Measurements from ENCODE around the gene STK11IP.

Gene STK11IP

DNA sequence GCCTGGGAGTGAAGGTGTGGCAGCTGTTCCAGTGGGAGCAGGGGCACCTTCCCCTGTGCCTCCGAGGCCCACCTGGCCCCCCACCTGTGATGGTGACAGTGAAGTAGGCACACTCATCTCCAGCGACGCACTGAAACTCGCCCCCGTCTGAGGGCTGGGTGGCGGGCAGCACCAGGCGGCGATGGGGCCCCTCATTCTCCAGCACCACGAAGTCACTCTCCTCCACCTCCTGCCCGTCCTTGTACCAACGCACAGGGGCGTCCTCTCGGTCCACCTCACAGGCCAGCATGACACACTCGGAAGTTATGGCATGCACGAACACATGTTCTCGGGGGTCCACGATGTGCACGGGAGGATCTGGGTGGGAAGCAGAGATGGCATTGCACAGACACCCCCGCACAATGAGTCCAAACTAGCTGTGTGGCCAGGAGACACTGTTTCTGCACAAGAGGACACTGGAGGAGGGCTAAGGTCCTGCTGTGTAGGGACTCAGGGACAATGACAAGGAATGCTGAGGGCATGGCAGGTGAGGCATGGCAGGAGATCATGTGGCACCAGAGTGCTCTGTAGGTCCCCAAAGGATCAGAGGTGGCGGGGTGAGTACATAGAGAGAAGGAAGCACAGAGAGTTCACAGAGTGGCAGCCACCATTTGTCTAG lies 34.3 kb upstream of the STK11IP start:
- no peak for DNase-seq (ENCODE audit: low read depth in 2 of 2)

GRCh38 chr2:219565130-219566080 lies 32.3 kb upstream of the STK11IP start:
- DNase-seq (ENCODE audit: low read depth in 2 of 2) = no peak

DNA sequence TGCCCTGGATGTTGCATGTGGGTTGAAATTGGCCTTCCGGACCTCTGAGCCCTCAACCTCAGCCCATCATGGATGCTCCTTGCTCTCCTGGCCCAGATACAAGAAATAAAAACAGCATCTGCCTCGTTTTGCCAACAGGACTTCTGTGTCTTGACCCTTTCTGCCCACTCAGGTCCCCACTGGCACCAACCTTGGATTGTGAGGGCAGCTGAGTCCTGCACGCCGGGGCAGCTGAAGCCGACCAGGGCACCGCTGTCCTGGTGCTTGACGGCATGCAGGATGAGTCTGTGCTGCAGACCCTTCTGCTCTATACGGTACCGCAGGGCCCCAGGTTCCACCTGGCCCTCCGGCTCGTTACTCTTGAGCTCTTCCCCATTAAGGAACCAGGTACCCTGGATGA lies 31.0 kb upstream of the STK11IP start:
- no peak for DNase-seq (ENCODE audit: low read depth in 2 of 2)

- no peak for DNase-seq (ENCODE audit: low read depth in 2 of 2)
Observed at GRCh38 chr2:219567131-219567530, 30.5 kb upstream of the STK11IP start.

GRCh38 chr2:219567791-219568361 lies 29.8 kb upstream of the STK11IP start:
- DNase-seq (ENCODE audit: low read depth in 2 of 2) = no peak

DNA sequence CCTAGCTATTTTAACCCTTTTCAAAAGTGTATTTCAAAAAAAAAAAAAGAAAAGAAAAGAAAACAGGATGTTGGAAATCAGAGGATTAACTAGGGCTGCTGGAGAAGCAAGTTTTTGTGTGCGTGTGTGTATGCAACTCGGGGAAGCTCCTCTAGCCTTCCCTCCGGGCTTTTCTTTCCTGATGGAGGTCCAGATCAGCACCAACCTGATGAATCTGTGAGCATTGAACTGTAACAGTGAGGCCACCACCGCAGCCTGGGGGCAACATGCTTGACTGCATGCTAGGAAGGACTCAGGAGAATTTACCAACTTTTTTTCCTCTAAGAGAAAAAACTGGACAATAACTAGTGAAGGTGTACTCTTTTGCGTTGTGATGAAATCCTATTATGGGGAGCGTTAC lies 28.6 kb upstream of the STK11IP start:
- no peak for DNase-seq (ENCODE audit: low read depth in 2 of 2)

GRCh38 chr2:219569635-219570034 lies 28.0 kb upstream of the STK11IP start:
- DNase-seq (ENCODE audit: low read depth in 2 of 2) = no peak

- DNase-seq (ENCODE audit: low read depth in 2 of 2) = no peak
Observed at GRCh38 chr2:219570194-219570923, 27.3 kb upstream of the STK11IP start.

DNA sequence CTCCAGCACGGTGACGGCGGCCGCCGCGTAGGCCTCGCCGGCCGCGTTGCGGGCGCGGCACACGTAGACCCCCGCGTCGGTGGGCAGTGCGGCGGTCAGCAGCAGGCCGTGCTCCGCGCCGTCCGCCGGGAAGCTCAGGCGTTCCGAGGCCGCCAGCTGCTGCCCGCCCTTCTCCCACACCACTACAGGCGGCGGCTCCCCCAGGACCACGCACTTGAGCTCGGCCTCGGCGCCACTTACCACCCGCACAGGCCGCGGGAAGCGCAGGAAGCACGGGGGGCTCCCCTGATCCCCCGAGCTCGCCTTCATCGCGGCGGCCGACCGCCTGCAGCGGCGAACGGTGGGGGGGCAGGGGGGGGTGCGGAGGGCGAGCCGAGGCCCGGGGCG lies 26.7 kb upstream of the STK11IP start:
- no peak for DNase-seq (ENCODE audit: low read depth in 2 of 2)

GRCh38 chr2:219571311-219572236 lies 26.1 kb upstream of the STK11IP start, which contains the start of gene OBSL1:
TSS of gene OBSL1 (minus strand) at chr2:219571539. CDS start at chr2:219571232, 307 bp downstream.
- DNase-seq (ENCODE audit: low read depth in 2 of 2) = no peak

- no peak for DNase-seq (ENCODE audit: low read depth in 2 of 2)
Observed at GRCh38 chr2:219572237-219573001, 25.2 kb upstream of the STK11IP start, which contains the start of gene INHA. TSS of gene INHA (plus strand) at chr2:219572310. CDS start at chr2:219572375, 65 bp downstream.

DNA sequence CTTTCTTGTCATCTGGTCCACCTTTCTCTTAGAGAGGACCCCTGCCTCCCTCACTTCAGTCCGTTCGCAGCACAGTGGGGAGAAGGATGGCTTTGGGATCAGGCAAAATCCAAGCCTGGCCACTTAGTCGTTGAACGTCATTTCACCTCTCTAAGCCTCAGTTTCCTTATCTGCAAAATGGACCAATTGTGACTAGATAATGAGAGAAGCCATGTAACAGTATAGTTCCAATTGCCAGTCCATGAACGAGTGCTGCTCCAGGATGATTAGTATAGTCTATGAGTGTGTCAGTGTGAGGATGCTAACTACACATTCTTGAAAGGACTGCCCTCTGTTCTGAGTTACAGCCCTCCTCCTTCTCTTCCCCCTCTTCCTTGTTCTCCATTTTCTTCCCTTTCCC lies 24.5 kb upstream of the STK11IP start:
- DNase-seq (ENCODE audit: low read depth in 2 of 2) = no peak

DNA sequence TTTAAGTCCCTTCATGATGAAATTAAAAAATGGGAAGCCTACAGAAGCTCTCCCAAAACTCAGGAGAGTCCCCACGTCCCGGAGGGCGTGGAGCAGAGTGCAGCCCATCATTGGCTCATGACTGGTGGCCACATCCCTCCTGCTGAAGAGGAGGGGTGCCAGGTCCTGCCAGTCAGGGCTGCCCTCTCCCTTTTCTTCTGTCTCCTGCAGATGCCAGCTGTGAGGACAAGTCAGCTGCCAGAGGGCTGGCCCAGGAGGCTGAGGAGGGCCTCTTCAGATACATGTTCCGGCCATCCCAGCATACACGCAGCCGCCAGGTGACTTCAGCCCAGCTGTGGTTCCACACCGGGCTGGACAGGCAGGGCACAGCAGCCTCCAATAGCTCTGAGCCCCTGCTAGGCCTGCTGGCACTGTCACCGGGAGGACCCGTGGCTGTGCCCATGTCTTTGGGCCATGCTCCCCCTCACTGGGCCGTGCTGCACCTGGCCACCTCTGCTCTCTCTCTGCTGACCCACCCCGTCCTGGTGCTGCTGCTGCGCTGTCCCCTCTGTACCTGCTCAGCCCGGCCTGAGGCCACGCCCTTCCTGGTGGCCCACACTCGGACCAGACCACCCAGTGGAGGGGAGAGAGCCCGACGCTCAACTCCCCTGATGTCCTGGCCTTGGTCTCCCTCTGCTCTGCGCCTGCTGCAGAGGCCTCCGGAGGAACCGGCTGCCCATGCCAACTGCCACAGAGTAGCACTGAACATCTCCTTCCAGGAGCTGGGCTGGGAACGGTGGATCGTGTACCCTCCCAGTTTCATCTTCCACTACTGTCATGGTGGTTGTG lies 23.0 kb upstream of the STK11IP start:
- DNase-seq (ENCODE audit: low read depth in 2 of 2) = no peak

GRCh38 chr2:219575566-219576504 lies 21.8 kb upstream of the STK11IP start:
- DNase-seq (ENCODE audit: low read depth in 2 of 2) = no peak

- DNase-seq (ENCODE audit: low read depth in 2 of 2) = no peak
Observed at GRCh38 chr2:219576505-219577388, 20.9 kb upstream of the STK11IP start.

- DNase-seq (ENCODE audit: low read depth in 2 of 2) = no peak
Observed at GRCh38 chr2:219578811-219579613, 18.6 kb upstream of the STK11IP start.

All from activated CD8-positive, alpha-beta memory T cell treated with anti-CD3 and anti-CD28 coated beads for 4 hours (primary cell).